WTC11 (cell line): ENCODE data around the gene SYNE4. TPM values are rescaled to one million over a fixed set of nuclear protein-coding genes. Genes with fewer than 3 reads are reported as not detected.

Source experiments
- ATAC-seq: fragments of 200-7000 bp; cut with Tn5 transposase; 2 replicates; pipeline ENCODE4 v1.10.0; 2021; ENCODE audit warnings: mild to moderate bottlenecking, moderate library complexity
- CTCF ChIA-PET: fragments of 300-600 bp; sonication (Branson Sonifier 250); formaldehyde crosslinking; loops from one replicate; lab custom pipeline; 2021; ENCODE audit warnings: antibody characterized with exemption; lab: Charles Lee
- POLR2A ChIA-PET: fragments of 350-600 bp; sonication (Branson Sonifier 250); formaldehyde crosslinking; loops from one replicate; lab custom pipeline; 2021; ENCODE audit warnings: antibody characterized with exemption; lab: Charles Lee
- DNase-seq: peaks from one replicate; pipeline ENCODE4 v3.0.0; 2021; ENCODE audit warnings: low spot score
- H3K27ac Mint-ChIP-seq: 2 replicates; pipeline ENCODE4 v1.8.0; 2021; ENCODE audit warnings: mixed read lengths
- H3K27me3 Mint-ChIP-seq: 2 replicates; pipeline ENCODE4 v1.8.0; 2021; ENCODE audit warnings: low read depth, mild to moderate bottlenecking, moderate library complexity, mixed read lengths
- H3K36me3 Mint-ChIP-seq: 2 replicates; pipeline ENCODE4 v1.8.0; 2021; ENCODE audit warnings: mixed read lengths
- H3K4me1 Mint-ChIP-seq: 2 replicates; pipeline ENCODE4 v1.8.0; 2022; ENCODE audit warnings: mixed read lengths
- H3K4me3 Mint-ChIP-seq: 2 replicates; pipeline ENCODE4 v1.8.0; 2021; ENCODE audit warnings: mild to moderate bottlenecking, moderate library complexity, mixed read lengths
- H3K9me3 Mint-ChIP-seq: 2 replicates; pipeline ENCODE4 v1.8.0; 2021; ENCODE audit warnings: mixed read lengths
- CBFB ChIP-seq: sonication (generic); formaldehyde crosslinking; IDR thresholded peaks from 2 replicates; pipeline ENCODE4 v1.8.1; 2022; ENCODE audit warnings: mild to moderate bottlenecking, low read depth, missing genetic modification reagents
- CREB1 ChIP-seq: sonication (generic); formaldehyde crosslinking; IDR thresholded peaks from 2 replicates; pipeline ENCODE4 v1.8.0; 2023; ENCODE audit warnings: mild to moderate bottlenecking, missing genetic modification reagents
- CTCF ChIP-seq: fragments of 200-600 bp; IDR thresholded peaks from 2 replicates; pipeline ENCODE4 v1.8.0; 2022; ENCODE audit warnings: antibody characterized with exemption
- EMX1 ChIP-seq: fragments of 250-450 bp; sonication (Bioruptor Pico); IDR thresholded peaks from 2 replicates; pipeline ENCODE4 v1.8.0; 2021; ENCODE audit warnings: mild to moderate bottlenecking
- FOXJ3 ChIP-seq: sonication (generic); formaldehyde crosslinking; IDR thresholded peaks from 2 replicates; pipeline ENCODE4 v1.9.0; 2021; ENCODE audit warnings: missing genetic modification reagents, mild to moderate bottlenecking, borderline replicate concordance
- FOXP1 ChIP-seq: sonication (generic); formaldehyde crosslinking; IDR thresholded peaks from 2 replicates; pipeline ENCODE4 v1.8.0; 2022; ENCODE audit warnings: missing genetic modification reagents, mild to moderate bottlenecking, moderate library complexity, borderline replicate concordance
- HMGXB4 ChIP-seq: sonication (generic); formaldehyde crosslinking; IDR thresholded peaks from 2 replicates; pipeline ENCODE4 v1.8.1; 2023; ENCODE audit warnings: mild to moderate bottlenecking, moderate library complexity, missing genetic modification reagents
- IRF1 ChIP-seq: sonication (generic); formaldehyde crosslinking; IDR thresholded peaks from 2 replicates; pipeline ENCODE4 v1.8.0; 2023; ENCODE audit warnings: missing genetic modification reagents
- IRF2 ChIP-seq: sonication (generic); formaldehyde crosslinking; IDR thresholded peaks from 2 replicates; pipeline ENCODE4 v1.8.0; 2022; ENCODE audit warnings: low read depth, missing genetic modification reagents, borderline replicate concordance
- MXD4 ChIP-seq: fragments of 250-450 bp; sonication (Bioruptor Pico); IDR thresholded peaks from 2 replicates; pipeline ENCODE4 v1.8.0; 2021; ENCODE audit warnings: mild to moderate bottlenecking, moderate library complexity, borderline replicate concordance
- MYBL2 ChIP-seq: sonication (generic); formaldehyde crosslinking; IDR thresholded peaks from 2 replicates; pipeline ENCODE4 v1.8.1; 2023; ENCODE audit warnings: mild to moderate bottlenecking, moderate library complexity, missing genetic modification reagents
- NFE2L1 ChIP-seq: sonication (generic); formaldehyde crosslinking; IDR thresholded peaks from 2 replicates; pipeline ENCODE4 v1.8.1; 2023; ENCODE audit warnings: missing genetic modification reagents
- RORB ChIP-seq: fragments of 250-450 bp; sonication (Bioruptor Pico); IDR thresholded peaks from 2 replicates; pipeline ENCODE4 v1.9.0; 2021; ENCODE audit warnings: mild to moderate bottlenecking
- SMAD3 ChIP-seq: sonication (generic); formaldehyde crosslinking; IDR thresholded peaks from 2 replicates; pipeline ENCODE4 v1.8.0; 2022; ENCODE audit warnings: missing genetic modification reagents, mild to moderate bottlenecking, borderline replicate concordance
- SP1 ChIP-seq: sonication (generic); formaldehyde crosslinking; conservative IDR thresholded peaks from 2 replicates; pipeline ENCODE4 v1.8.1; 2022; ENCODE audit warnings: missing genetic modification reagents
- TEAD4 ChIP-seq: sonication (generic); formaldehyde crosslinking; IDR thresholded peaks from 2 replicates; pipeline ENCODE4 v1.8.0; 2022; ENCODE audit warnings: mild to moderate bottlenecking, missing genetic modification reagents
- ZBTB43 ChIP-seq: sonication (generic); formaldehyde crosslinking; IDR thresholded peaks from 2 replicates; pipeline ENCODE4 v1.8.1; 2023; ENCODE audit warnings: mild to moderate bottlenecking, missing genetic modification reagents
- ZNF281 ChIP-seq: sonication (generic); formaldehyde crosslinking; IDR thresholded peaks from 2 replicates; pipeline ENCODE4 v1.8.0; 2023; ENCODE audit warnings: mild to moderate bottlenecking, missing genetic modification reagents
- ZNF671 ChIP-seq: fragments of 250-450 bp; sonication (Bioruptor Pico); IDR thresholded peaks from 2 replicates; pipeline ENCODE4 v1.8.0; 2021; ENCODE audit warnings: mild to moderate bottlenecking
- total RNA-seq: library from RNA; stranded (reverse); gene quantifications from 3 replicates; pipeline ENCODE4 v1.2.3, GENCODE V29; 2021

SYNE4 gene
- total RNA-seq, 1 experiment from 2014 or later = 17.6 TPM

GRCh38 chr19:35978271-35978670 is 30.3 kb downstream of the SYNE4 start:
- CTCF ChIA-PET = interaction anchor here (1.1 to 2.1 kb wide), 5 partner anchors 17 to 73 kb away, joined by 3 to 10 read pairs (median 5); partner anchors contain the start of genes ALKBH6 and SYNE4
- H3K4me3 Mint-ChIP-seq = no peak overlapping the region
- no peaks in the 10 kb centered on the region for H3K9me3 Mint-ChIP-seq
- H3K27me3 Mint-ChIP-seq = peaks cover 20% of the 10 kb centered on the region
- TF ChIP-seq NFE2L1 (CRISPR knock-in tag) = no peak
- TF ChIP-seq EMX1 (CRISPR knock-in tag) = no peak
- TF ChIP-seq MXD4 (CRISPR knock-in tag) = no peak
- TF ChIP-seq RORB = no peak
- no peak for TF ChIP-seq SP1 (CRISPR knock-in tag)
- TF ChIP-seq CBFB (CRISPR knock-in tag) = no peak
- TF ChIP-seq MYBL2 (CRISPR knock-in tag) = no peak
- TF ChIP-seq ZBTB43 (CRISPR knock-in tag) = no peak
- TF ChIP-seq FOXP1 (CRISPR knock-in tag) = no peak
- no peak for TF ChIP-seq IRF2
- TF ChIP-seq ZNF671 (CRISPR knock-in tag) = no peak
- TF ChIP-seq IRF1 (CRISPR knock-in tag) = no peak
- TF ChIP-seq ZNF281 (CRISPR knock-in tag) = no peak
- TF ChIP-seq CREB1 (CRISPR knock-in tag) = no peak
- no peak for TF ChIP-seq CTCF
- TF ChIP-seq SMAD3 (CRISPR knock-in tag) = no peak
- no peak for TF ChIP-seq TEAD4 (CRISPR knock-in tag)
- TF ChIP-seq FOXJ3 (CRISPR knock-in tag) = no peak
- TF ChIP-seq HMGXB4 (CRISPR knock-in tag) = no peak
- peaks cover 13% of the 10 kb centered on the region for H3K4me1 Mint-ChIP-seq
- POLR2A ChIA-PET = no interaction called here
- H3K27ac Mint-ChIP-seq = no peak overlapping the region
- H3K36me3 Mint-ChIP-seq = no peaks in the 10 kb centered on the region
- no peak for DNase-seq
- no peak for ATAC-seq
